OCI-LY3 (cell line): ENCODE data around the gene SLC43A2.
A peak's percentile ranks its signal among the peaks of the same experiment; 100 is the strongest.

Experiments
- H2AFZ ChIP-seq: fragments of 200-600, 300-600 bp; shearing (Covaris generic); 2 replicates; pipeline ENCODE4 v1.6.0; 2014; ENCODE audit warnings: antibody characterized with exemption, low read depth, low read length
- H3K27ac ChIP-seq: fragments of 200-600, 300-600 bp; sonication (generic); 2 replicates; pipeline ENCODE4 v1.5.1; 2014; ENCODE audit warnings: mild to moderate bottlenecking, low read length, moderate library complexity, mixed read lengths
- H3K27me3 ChIP-seq: fragments of 200-600, 300-600 bp; sonication (generic); 2 replicates; pipeline ENCODE4 v1.6.1; 2014; ENCODE audit warnings: low read depth, low read length, mixed read lengths
- H3K36me3 ChIP-seq: fragments of 200-600, 300-600 bp; sonication (generic); replicated peaks from 2 replicates; pipeline ENCODE3; 2014; ENCODE audit warnings: low read depth, low read length, mixed read lengths
- H3K4me1 ChIP-seq: fragments of 300-600, 200-600 bp; sonication (generic); 2 replicates; pipeline ENCODE4 v1.6.1; 2014; ENCODE audit warnings: low read length, mixed read lengths
- H3K4me2 ChIP-seq: fragments of 200-600, 300-600 bp; sonication (generic); 2 replicates; pipeline ENCODE4 v1.6.1; 2014; ENCODE audit warnings: low read length, mixed read lengths
- H3K4me3 ChIP-seq: fragments of 300-600, 200-600 bp; sonication (generic); 2 replicates; pipeline ENCODE4 v1.5.1; 2014; ENCODE audit warnings: antibody characterized with exemption, mild to moderate bottlenecking, low read length, moderate library complexity
- H3K79me2 ChIP-seq: fragments of 300-600, 200-600 bp; shearing (Covaris generic); 2 replicates; pipeline ENCODE4 v1.6.1; 2014; ENCODE audit warnings: mild to moderate bottlenecking, low read length, mixed read lengths
- H3K9ac ChIP-seq: fragments of 300-600, 200-600 bp; shearing (Covaris generic); 2 replicates; pipeline ENCODE4 v1.6.0; 2014; ENCODE audit warnings: mild to moderate bottlenecking, low read length, moderate library complexity
- H3K9me3 ChIP-seq: fragments of 200-600, 300-600 bp; shearing (Covaris generic); 2 replicates; pipeline ENCODE4 v1.6.1; 2014; ENCODE audit warnings: low read length, mixed read lengths; ENCODE audit not compliant: insufficient read depth
- H4K20me1 ChIP-seq: fragments of 200-600, 300-600 bp; sonication (generic); 2 replicates; pipeline ENCODE4 v1.6.1; 2016; ENCODE audit warnings: low read length, mixed read lengths; ENCODE audit not compliant: insufficient read depth
- EZH2phosphoT487 ChIP-seq: fragments of 200-600 bp; shearing (Covaris generic); IDR thresholded peaks from 2 replicates; pipeline ENCODE4 v1.6.1; 2018; ENCODE audit warnings: antibody characterized with exemption, mixed run types, low read depth
- TF ChIP-seq, protein P1 (sequence below): fragments of 200-600, 300-600 bp; sonication (generic); IDR thresholded peaks from 2 replicates; pipeline ENCODE4 v1.5.1; 2014; ENCODE audit warnings: antibody characterized with exemption, low read length, low read depth

The SLC43A2 gene

DNA sequence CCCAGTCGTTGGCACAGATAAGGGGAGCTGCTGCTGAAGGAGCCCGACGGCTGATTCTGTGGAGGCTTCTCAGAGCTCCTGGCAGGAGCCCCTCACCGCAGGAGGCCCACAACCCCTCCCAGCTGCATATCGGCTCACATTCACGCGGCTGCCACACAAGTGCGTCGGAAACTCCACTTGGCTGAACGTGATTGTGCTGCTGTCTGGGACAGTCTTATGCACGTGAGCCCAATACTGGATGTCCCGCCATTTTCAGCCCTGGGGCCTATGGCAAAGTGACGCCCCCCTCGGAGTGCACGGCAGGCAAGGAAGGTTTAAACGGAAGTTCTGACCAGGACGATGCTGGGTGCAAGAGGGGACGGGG lies 57.3 kb downstream of the SLC43A2 start:
- Histone ChIP-seq H3K27ac (no peak overlapping the region), H3K9ac (no peak overlapping the region), H3K4me1 (peaks cover 10% of the 10 kb centered on the region), H3K4me3 (no peak overlapping the region), H4K20me1 (no peaks in the 10 kb centered on the region), H3K36me3 (no peaks in the 10 kb centered on the region), H3K79me2 (no peaks in the 10 kb centered on the region), H3K27me3 (no peaks in the 10 kb centered on the region), H2AFZ (no peak overlapping the region), H3K4me2 (no peak overlapping the region), H3K9me3 (no peaks in the 10 kb centered on the region)
- TF ChIP-seq, protein P1, sequence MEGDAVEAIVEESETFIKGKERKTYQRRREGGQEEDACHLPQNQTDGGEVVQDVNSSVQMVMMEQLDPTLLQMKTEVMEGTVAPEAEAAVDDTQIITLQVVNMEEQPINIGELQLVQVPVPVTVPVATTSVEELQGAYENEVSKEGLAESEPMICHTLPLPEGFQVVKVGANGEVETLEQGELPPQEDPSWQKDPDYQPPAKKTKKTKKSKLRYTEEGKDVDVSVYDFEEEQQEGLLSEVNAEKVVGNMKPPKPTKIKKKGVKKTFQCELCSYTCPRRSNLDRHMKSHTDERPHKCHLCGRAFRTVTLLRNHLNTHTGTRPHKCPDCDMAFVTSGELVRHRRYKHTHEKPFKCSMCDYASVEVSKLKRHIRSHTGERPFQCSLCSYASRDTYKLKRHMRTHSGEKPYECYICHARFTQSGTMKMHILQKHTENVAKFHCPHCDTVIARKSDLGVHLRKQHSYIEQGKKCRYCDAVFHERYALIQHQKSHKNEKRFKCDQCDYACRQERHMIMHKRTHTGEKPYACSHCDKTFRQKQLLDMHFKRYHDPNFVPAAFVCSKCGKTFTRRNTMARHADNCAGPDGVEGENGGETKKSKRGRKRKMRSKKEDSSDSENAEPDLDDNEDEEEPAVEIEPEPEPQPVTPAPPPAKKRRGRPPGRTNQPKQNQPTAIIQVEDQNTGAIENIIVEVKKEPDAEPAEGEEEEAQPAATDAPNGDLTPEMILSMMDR: no peak
- TF ChIP-seq EZH2phosphoT487: no peak

DNA sequence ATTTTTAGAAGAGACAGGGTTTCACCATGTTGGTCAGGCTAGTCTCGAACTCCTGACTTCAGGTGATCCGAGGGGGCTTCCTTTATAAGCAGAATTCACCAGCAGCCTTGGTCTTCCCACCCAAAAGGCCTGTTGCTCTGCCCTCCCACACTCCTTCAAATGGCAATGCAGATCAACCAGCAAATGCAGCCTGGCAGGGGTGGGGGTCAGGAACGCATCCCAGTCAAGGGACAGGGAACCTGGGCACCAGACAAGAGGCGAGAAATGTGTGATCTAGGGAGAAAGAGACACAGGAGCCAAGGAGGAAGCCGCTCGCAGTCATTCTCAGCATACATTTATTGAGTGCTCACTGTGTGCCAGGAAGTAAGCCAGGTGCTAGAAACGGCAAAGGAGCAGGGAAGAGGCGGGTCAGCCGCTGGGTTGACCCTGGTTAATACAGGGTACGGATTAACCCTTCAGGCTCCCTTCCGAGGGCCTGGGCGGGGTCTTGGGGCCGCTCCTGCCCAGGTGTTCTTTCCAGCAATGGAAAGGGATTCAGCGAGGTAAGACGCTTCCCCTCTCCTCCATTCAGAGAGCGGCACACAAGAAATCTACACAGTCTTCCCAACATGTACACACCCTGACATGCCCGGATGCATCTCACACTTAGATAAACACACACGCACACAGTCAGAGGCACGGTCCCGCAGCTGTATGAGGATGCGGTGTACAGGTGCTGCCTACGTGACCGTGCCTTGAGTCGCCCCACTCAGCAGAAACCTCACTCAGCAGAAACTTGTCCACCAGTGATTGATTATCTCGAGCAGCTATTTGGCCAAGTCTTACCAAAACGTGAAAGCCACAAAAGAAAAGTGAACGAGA lies 59.5 kb downstream of the SLC43A2 start:
- TF ChIP-seq, protein P1: no peak
- TF ChIP-seq EZH2phosphoT487: no peak
- no peak overlapping the region for H3K27ac ChIP-seq
- H3K79me2 ChIP-seq: no peaks in the 10 kb centered on the region
- H3K4me3 ChIP-seq: no peak overlapping the region
- peaks cover 15% of the 10 kb centered on the region for H3K4me1 ChIP-seq
- no peaks in the 10 kb centered on the region for H3K36me3 ChIP-seq
- H3K4me2 ChIP-seq: peak overlapping the region; percentile 28; the same call in 1 of the 2 replicates
- no peaks in the 10 kb centered on the region for H3K9me3 ChIP-seq
- no peak overlapping the region for H2AFZ ChIP-seq
- no peaks in the 10 kb centered on the region for H3K27me3 ChIP-seq
- H4K20me1 ChIP-seq: no peaks in the 10 kb centered on the region
- no peak overlapping the region for H3K9ac ChIP-seq

DNA sequence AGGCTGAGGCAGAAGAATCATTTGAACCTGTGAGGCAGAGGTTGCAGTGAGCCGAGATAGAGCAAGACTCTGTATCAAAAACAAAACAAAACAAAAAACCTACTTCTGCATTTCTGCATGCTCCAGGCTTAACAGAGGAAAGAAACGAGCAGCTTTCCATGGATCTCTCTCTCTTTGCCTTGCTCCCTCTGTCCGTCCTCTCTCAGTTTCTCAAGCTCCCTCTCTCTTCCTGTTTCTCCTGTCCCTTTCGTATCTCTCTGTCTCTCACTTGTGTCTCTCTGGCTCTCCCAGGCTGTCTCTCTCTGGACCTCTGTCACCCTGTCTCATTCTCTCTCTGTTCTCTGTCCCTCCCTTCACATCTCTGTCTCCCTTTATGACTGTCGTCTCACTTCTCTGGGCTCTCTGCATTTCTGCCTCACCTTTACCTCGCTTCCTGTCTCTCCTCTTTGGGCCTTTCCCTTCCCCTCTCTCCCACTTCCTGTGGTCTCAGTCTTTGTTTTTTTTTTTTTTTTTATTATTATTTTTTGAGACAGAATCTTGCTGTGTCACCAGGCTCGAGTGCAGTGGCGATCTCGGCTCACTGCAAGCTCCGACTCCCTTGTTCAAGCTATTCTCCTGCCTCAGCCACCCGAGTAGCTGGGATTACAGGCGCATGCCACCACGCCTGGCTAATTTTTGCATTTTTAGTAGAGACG lies 62.0 kb downstream of the SLC43A2 start:
- Histone ChIP-seq H3K36me3 (no peaks in the 10 kb centered on the region), H3K4me2 (peak overlapping the region; percentile 83), H2AFZ (peak overlapping the region; percentile 90), H3K27ac (peak overlapping the region; percentile 84), H3K27me3 (no peaks in the 10 kb centered on the region), H3K9me3 (no peaks in the 10 kb centered on the region), H3K4me3 (peak overlapping the region; percentile 74), H3K79me2 (peaks cover 8% of the 10 kb centered on the region), H3K9ac (peak overlapping the region; percentile 58), H3K4me1 (peaks cover 13% of the 10 kb centered on the region), H4K20me1 (no peaks in the 10 kb centered on the region)
- no peak for TF ChIP-seq EZH2phosphoT487
- TF ChIP-seq, protein P1: no peak

DNA sequence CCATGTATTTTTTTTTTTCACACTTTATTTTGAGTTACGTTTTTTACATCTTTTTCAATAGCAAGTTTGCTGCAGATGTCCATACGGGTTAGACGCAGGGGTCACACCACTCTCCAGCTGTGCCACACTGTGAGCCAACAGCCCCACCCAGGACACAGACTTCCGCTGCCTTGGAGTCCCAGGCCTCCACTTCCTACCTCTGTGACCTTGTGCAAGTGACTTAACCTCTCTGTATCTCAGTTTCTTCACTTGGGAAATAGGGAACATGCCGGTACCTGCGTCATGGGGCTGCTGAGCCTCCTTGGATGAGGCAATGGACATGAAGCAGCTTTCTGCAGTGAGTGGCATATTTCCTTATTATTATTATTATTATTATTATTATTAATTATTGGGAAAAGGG lies 62.8 kb downstream of the SLC43A2 start:
- no peaks in the 10 kb centered on the region for H3K27me3 ChIP-seq
- H2AFZ ChIP-seq: no peak overlapping the region
- no peak overlapping the region for H3K4me3 ChIP-seq
- no peaks in the 10 kb centered on the region for H3K36me3 ChIP-seq
- no peaks in the 10 kb centered on the region for H3K9me3 ChIP-seq
- peaks cover 16% of the 10 kb centered on the region for H3K79me2 ChIP-seq
- H3K9ac ChIP-seq: no peak overlapping the region
- H3K4me1 ChIP-seq: peaks cover 19% of the 10 kb centered on the region
- H4K20me1 ChIP-seq: peaks cover 7% of the 10 kb centered on the region
- H3K4me2 ChIP-seq: peak overlapping the region; percentile 83; the same call in 1 of the 2 replicates
- 0 out of 2 replicates have a peak overlapping the region, but pooled peaks have one; percentile 84 for H3K27ac ChIP-seq
- TF ChIP-seq, protein P1: no peak
- no peak for TF ChIP-seq EZH2phosphoT487
